Measurements from ENCODE around the gene PTPN6. TPM values are rescaled to one million over a fixed set of nuclear protein-coding genes. Genes with fewer than 3 reads are reported as not detected.

Gene PTPN6
- total RNA-seq, 1 experiment from 2014 or later: 2.3 TPM

GRCh38 chr12:6938353-6939190 lies 12.6 kb upstream of the PTPN6 start:
- TSS peak; percentile 18 for BruUV-seq (replicated peaks)
- intact Hi-C loops (cut with micrococcal nuclease; ENCODE audit: unreplicated experiment): loop anchor here (2.0 to 5.0 kb wide), 3 partner anchors 14 to 186 kb away; partner anchors contain the start of genes MLF2 and SPSB2

GRCh38 chr12:6939191-6939540 lies 12.0 kb upstream of the PTPN6 start:
- DNase-seq (ENCODE audit: low spot score): no peak
- Histone ChIP-seq H3K36me3 (ENCODE audit: insufficient read depth, low read length, poor library complexity, severe bottlenecking) (peaks cover 52% of the 10 kb centered on the region), H3K4me3 (ENCODE audit: low read depth, low read length, poor library complexity, severe bottlenecking) (no peak overlapping the region), H3K4me1 (ENCODE audit: insufficient read depth, low read length, poor library complexity, severe bottlenecking) (peaks cover 23% of the 10 kb centered on the region), H3K27ac (ENCODE audit: low read depth, low read length, poor library complexity, severe bottlenecking) (peak overlapping the region; percentile 98), H3K27me3 (replicated peaks; ENCODE audit: insufficient read depth, low read depth, low read length, poor library complexity) (no peaks in the 10 kb centered on the region), H3K9me3 (ENCODE audit: low read depth, low read length, poor library complexity, severe bottlenecking) (no peaks in the 10 kb centered on the region)
- intact Hi-C loops (cut with micrococcal nuclease; ENCODE audit: unreplicated experiment): loop anchor here (2.0 to 5.0 kb wide), 3 partner anchors 14 to 187 kb away; partner anchors contain the start of genes MLF2 and SPSB2
- TF ChIP-seq CTCF (conservative IDR thresholded peaks at IDR 0.05; ENCODE audit: low read depth, low read length) (no peak), EZH2 (IDR thresholded peaks at IDR 0.05; ENCODE audit: borderline replicate concordance, low read depth, low read length, poor library complexity, severe bottlenecking) (no peak)
- ChIA-PET POLR2A (ENCODE audit: low non-redundant PET) (interaction anchor here (0.6 kb wide), 1 partner anchor 24 kb away, joined by 3 read pairs; no protein-coding TSS in a partner anchor), CTCF (interaction anchor here (0.6 to 1.2 kb wide), 2 partner anchors 12 to 67 kb away, joined by 3 to 4 read pairs; partner anchors contain the start of gene ATN1)
- no TSS peak for BruUV-seq (replicated peaks)

More at GRCh38 chr12:6938353-6939190, 12.6 kb upstream of the PTPN6 start:
- no peaks in the 10 kb centered on the region for H3K9me3 ChIP-seq (ENCODE audit: low read depth, low read length, poor library complexity, severe bottlenecking)
- CTCF ChIA-PET: interaction anchor here (1.0 to 1.6 kb wide), 3 partner anchors 13 to 69 kb away, joined by 4 to 11 read pairs (median 4); no protein-coding TSS in a partner anchor
- DNase-seq (ENCODE audit: low spot score): no peak
- H3K27me3 ChIP-seq (replicated peaks; ENCODE audit: insufficient read depth, low read depth, low read length, poor library complexity): no peaks in the 10 kb centered on the region
- peaks cover 57% of the 10 kb centered on the region for H3K36me3 ChIP-seq (ENCODE audit: insufficient read depth, low read length, poor library complexity, severe bottlenecking)
- H3K27ac ChIP-seq (ENCODE audit: low read depth, low read length, poor library complexity, severe bottlenecking): peak overlapping the region; percentile 98
- TF ChIP-seq EZH2 (IDR thresholded peaks at IDR 0.05; ENCODE audit: borderline replicate concordance, low read depth, low read length, poor library complexity, severe bottlenecking) (no peak), CTCF (conservative IDR thresholded peaks at IDR 0.05; ENCODE audit: low read depth, low read length) (no peak)
- peak overlapping the region; percentile 62 for H3K4me3 ChIP-seq (ENCODE audit: low read depth, low read length, poor library complexity, severe bottlenecking)
- POLR2A ChIA-PET (ENCODE audit: low non-redundant PET): interaction anchor here (1.1 kb wide), 1 partner anchor 249 kb away, joined by 3 read pairs; the partner anchor contains the start of gene ZNF384
- peaks cover 23% of the 10 kb centered on the region for H3K4me1 ChIP-seq (ENCODE audit: insufficient read depth, low read length, poor library complexity, severe bottlenecking)

- H3K4me3 ChIP-seq (ENCODE audit: low read depth, low read length, poor library complexity, severe bottlenecking): no peak overlapping the region
- peaks cover 34% of the 10 kb centered on the region for H3K4me1 ChIP-seq (ENCODE audit: insufficient read depth, low read length, poor library complexity, severe bottlenecking)
- POLR2A ChIA-PET (ENCODE audit: low non-redundant PET): no interaction called here
- intact Hi-C loops (cut with micrococcal nuclease; ENCODE audit: unreplicated experiment): no loop called here
- H3K36me3 ChIP-seq (ENCODE audit: insufficient read depth, low read length, poor library complexity, severe bottlenecking): peaks cover 42% of the 10 kb centered on the region
- CTCF ChIA-PET: no interaction called here
- no peaks in the 10 kb centered on the region for H3K27me3 ChIP-seq (replicated peaks; ENCODE audit: insufficient read depth, low read depth, low read length, poor library complexity)
- TF ChIP-seq CTCF (conservative IDR thresholded peaks at IDR 0.05; ENCODE audit: low read depth, low read length) (no peak), EZH2 (IDR thresholded peaks at IDR 0.05; ENCODE audit: borderline replicate concordance, low read depth, low read length, poor library complexity, severe bottlenecking) (no peak)
- H3K27ac ChIP-seq (ENCODE audit: low read depth, low read length, poor library complexity, severe bottlenecking): peak overlapping the region; percentile 39
- DNase-seq (ENCODE audit: low spot score): no peak
- no peaks in the 10 kb centered on the region for H3K9me3 ChIP-seq (ENCODE audit: low read depth, low read length, poor library complexity, severe bottlenecking)
- BruUV-seq (replicated peaks): no TSS peak
These were observed 9.9 kb upstream of the PTPN6 start for GRCh38 chr12:6941267-6941666.

Data from A673 (cell line).